ENCODE results near the gene SEMA6A.

SEMA6A gene

DNA sequence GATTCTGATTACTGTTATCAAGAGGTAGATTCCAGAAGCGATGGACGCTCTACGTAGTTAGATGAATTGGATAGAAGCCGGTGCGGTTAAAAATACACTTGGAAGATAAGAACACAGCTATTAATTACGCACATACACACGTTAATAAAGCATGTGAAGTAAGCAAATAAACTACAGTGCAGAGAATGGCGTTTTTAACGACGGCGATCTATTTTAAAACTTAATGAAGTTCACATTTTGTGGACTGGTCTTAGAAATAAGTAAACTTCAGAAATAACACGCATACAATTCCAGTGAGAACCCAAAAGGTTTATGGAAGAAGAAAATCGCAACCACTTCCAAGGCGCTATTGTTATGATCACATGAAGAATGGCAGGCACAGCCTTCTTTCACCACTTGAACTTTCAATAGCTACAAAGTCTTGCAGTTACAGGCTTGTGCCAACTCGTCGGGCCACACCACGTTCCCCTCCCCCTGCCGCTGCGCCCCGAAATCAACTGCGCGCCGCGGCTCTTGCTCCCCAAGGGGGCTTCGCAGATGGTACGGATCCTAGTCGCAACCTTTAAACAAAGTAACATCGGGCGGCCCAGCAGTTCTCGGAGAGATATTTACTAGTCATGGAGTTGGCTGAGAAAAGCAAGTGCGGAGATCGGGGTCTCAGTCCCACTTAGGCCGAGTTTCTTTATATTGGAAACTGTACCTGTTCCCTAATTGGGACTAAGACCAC is 866 bp upstream of the SEMA6A start:
- DNase-seq: no peak

DNA sequence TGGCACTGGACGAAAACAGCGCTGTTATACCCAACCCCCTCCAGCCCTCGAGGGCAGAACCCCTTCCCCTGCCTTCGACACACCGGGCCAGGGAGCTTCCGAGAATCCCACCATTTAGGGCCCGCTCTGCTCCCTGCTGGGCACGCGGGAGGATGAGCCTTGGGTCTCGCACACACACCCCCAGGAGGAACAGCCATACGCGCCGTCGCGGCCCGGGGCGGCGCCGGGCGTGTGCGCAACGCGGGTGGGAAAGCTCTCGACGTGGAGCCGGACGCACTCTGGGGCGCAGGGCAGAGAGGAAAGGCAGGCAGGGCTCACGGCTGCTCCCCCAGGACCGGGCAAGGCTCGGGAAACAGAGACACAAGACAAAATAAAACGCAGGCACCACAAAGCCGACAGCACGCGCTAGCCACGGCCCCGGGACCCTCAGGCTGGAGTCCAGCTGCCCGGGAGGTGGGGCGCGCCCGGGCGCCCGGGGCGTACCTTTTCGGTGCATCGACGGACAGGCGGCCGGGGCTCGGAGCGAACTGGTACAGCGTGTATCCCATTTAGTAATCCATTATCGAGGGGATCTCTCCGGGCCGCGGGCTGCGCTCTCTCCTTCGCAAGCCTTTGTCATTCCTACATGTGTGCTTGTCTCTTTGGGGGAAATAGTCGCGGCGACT is 789 bp downstream of the SEMA6A start:
- DNase-seq: no peak

DNA sequence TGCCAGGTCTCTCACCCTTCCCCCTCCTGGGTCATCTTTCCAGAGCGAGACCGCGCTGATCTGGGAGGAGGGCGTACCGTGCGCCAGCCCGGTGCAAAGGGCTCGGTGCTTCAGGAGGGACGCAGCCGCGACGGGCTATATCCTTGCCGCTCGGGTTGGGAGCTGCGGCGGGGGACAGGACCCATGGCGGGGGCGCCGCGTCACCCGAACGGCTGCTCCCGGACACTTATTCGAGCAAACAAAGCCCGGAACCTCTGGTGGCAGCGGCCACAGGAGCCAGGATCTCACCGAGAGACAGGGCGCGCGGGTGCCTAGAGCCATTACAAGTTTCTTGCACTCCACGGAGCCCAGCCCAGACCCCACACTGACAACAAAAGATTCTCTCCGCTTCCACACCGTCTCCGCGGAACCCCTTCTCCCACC is 1.3 kb downstream of the SEMA6A start:
- DNase-seq: peak; percentile 30

DNA sequence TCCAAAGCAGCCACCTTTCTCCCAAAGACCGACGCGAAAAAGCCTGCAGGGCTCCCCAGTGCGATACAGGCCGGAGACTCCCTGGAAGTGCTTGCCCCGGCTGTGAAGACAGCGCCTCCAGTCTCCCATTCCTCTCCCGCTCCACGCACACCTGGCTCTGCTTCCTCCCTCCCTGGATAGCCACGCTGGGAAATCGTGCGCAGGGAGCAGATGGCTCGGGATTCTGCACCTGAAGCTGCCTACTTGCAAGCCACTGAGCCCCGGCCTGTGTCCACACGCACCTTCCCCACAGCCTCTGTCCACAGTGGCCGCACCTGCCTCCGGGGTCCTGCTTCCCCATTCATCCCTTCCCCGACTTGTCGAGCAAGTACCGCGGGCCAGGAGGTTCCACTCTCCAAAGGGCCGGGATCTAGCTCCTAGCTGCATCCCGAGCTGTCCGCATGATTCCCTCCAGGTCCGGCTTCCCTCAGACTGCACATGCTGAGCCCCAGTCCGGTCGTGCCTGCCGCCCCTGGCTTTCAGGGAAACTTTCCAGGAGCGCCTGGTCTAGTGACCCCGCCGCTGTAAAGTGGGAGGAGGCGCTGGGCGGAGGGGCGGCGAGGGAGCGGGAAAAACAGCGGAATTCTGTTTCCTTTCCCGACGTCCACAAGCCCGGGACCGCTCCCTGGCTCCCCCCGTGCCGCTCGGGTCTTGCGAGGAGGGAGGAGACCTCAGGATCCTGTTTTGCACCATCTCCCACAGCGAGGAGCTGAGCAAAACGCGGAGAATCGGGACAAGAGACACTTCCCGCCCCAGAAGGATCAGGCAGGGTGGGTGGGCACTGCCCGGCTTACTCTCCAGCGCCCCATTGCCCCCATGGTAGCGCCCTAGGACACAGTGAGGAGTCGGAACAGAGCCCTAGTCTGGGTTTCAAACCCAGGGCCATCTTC is 2.0 kb downstream of the SEMA6A start:
- peak; percentile 45 for DNase-seq

DNA sequence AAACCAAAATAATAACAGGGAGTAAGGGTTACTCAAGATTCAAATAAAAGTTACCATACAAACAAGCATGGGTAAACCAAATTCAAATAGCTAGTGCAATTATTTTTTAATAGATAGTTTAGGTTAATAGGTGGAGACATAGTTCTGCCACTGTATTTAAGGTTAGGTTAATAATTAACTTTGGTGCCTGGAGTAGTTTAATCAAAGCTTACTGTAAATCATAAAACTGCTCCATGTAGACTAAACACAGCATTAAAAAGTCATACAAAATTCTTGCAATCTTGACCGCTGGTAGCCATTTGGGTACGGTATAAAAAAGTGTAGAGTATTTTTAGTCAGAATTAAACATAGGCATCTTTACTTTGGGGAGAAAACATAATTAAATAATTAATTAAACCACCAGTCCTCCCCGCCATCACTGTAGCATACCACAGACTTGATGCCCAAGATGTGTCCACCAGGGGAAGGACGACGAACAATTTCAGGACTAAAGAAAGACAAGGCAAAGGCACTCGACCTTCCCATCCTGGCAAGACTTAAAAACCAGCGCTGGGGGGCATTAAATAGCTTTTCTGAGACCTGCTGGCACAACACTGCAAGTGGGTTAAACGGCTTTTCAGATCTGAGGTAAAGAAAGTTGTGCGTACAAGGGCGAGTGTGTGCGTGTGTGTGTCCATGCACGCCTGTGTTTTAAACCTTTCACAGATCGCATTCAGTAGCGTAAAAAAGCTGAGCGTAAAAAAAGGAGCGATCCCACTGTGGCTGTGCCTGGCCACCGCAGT is 2.9 kb downstream of the SEMA6A start:
- peak; percentile 24 for DNase-seq

DNA sequence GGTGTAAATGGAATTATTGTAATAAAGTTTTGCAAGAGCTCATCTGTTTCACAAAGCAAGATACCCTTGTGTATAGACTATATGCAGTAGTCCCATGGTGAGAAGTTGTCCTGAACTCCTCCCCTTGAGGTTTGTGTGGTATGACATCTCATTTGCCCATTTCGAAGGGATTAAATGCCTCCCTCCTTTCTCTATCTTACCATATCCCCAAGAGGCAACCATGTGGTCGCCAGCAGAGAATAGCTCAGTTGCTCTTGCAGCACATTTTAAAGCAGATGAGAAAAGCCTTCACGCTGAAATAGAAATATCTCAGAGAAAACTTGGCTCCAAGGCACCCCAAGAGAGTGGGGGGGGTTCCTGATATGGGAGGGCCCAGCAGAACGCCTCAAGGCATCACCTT is 4.6 kb downstream of the SEMA6A start:
- no peak for DNase-seq

DNA sequence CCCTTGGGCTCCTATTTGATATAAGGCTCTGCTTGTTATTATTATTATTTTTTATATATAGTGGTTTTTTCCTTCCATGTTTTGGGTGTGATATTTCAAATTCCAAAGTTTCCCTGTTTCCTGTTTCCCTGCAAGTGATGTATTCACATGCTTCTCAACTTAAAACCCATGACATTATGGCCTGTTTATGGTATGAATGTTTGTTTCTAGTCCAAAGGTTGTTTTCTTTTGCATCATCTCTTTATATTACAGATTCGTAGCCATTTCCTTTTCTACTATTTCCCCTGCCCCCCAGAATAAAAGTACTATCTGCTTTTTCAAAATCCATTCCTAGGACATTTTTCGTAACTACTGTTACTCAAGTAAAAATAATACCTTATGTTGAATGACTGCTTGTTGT is 7.5 kb downstream of the SEMA6A start:
- no peak for DNase-seq

DNA sequence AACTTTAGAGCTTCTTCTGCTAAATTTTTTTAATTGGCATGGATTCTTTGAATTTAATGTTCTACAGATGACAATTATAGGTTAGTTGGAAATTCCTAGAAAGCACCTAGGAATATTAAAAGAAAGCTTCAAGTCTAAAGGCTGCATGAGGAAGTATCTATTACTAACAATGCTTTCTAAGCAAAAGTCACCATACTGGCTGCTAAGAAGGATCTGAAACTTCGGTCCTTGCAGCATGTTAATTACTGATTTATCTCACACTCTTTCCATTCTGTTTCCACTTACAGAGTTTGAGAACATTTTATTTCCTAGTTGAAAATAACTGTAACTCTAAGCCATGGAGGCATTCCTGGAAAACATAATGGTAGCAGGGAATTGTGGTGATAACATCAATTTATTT is 8.4 kb downstream of the SEMA6A start:
- no peak for DNase-seq

DNA sequence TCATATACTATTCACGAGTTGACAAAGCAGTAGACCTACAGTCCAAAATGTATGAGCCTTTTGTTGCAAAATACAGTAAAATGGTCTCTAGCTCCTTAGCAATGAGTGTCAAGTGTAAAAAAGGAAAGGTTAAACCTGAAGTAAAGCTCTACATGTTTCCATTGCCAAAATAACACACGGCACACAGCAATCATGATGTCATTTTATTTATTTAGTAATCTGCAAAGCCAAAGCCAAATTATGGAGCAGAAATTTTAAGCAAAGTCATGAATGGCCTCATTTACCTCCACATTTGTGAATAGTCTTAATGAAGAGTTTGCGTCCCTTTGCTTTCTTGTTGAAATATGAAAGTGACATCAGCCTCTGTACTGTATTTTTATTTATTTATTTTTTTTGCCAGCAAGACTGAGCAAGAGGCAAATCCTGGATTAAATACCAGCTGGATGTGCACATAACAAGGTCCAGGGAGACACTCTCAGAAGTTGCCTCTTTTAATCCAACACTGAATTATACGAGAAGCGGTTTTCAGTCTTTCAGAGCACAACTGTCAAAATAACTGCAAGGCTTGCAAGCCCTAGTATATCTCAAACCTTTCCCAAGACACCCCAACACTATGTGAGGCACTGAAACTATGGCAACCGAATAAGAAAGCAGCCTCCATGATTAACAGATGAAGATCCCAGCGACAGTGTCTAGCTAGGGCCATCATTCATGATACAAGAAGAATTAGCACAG is 9.7 kb downstream of the SEMA6A start:
- no peak for DNase-seq

DNA sequence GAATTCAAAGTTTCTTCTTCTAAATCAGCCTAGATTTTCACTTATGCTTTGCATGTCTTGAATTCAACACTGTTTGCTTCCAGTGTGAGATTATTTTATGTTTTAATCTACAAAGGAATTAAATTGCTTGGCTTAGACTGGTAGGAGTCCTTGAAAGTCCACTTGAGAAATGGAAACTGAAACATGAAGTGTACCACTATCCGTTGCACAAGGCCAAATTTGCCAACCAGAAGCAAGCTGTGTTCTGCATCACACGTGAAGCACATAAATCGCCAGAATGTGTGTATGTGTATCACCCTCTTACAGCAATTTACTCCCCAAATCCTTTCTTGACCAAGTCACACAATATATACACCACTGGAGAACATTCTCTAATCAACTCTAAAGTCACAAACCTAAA is 10.3 kb downstream of the SEMA6A start:
- DNase-seq: no peak

DNA sequence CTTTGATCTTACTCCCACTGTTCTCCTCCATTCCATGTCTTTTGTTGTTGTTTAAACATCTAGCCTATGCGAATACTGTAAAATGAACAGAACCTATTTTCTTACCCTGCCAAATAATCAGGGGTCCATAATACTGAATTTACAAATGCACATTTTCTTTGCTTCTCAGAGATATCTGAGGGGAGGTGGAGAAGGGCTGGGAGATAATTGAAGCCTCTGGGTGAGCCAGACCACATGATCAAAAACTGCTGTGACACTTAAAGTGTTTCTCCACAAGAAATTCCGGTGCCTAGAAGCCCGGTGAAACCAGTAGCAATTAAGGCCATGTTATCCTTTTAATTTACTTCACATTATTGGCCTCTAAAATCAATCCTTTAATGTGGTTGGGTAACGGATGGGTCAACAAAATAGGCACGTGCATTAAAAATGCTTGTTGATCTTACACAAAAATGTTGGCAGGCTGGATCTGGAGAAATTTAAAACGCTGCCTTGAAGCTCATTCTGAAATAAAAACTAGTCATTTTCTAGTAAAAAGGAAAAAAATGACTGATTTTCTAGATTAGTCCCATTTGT is 10.8 kb downstream of the SEMA6A start:
- DNase-seq: no peak

DNA sequence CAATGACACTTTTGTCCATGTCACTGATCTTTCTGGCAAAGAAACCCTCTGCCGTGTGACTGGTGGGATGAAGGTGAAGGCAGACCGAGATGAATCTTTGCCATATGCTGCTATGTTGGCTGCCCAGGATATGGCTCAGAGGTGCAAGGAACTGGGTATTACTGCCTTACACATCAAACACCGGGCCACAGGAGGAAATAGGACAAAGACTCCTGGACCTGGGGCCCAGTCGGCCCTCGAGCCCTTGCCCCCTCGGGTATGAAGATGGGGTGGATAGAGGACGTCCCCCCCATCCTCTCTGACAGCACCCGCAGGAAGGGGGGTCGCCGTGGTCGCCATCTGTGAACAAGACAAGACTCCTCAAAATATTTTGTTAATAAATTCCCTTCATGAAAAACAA is 12.0 kb downstream of the SEMA6A start:
- DNase-seq: no peak

DNA sequence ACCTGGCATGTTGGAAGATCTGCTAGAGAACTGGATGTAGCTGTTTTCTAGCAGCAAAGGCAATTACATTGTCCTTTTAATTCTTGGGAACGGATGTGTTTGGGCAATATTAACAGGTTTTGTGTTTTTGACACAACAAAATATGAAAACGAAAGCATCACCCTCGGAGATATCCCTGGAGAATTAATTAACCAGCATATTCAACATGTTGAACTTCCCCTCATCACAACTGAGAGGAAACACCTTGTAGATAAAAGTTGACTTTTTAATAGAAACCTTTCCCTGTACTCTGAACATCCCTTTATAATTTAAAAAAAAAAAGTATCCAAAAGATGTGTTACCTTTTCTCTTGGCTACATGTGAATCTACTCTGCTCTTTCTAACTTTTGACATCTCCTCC is 13.0 kb downstream of the SEMA6A start:
- DNase-seq: no peak

DNA sequence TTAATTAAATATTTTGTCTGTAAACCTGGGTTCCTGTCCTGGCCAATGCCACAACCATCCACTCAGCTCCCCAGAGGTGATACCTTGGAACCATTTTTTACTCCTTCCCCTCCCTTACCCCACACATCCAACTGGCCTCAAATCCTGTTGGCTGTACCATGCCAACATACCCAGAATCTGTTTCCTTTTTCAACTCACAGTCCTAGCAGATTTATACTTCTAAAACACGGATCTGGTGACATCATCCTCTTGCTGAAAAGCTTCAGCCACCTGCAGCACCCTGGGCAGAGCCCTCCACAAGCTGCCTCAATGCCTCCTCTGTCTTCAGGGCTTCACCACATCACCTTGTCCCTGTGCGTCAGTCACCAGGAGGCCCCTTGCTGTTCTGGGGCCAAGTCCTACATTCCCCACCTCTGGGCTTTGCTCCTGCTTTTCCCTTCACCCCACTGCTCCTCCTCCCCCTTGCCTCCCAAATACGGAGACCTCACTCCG is 14.9 kb downstream of the SEMA6A start:
- DNase-seq: no peak

DNA sequence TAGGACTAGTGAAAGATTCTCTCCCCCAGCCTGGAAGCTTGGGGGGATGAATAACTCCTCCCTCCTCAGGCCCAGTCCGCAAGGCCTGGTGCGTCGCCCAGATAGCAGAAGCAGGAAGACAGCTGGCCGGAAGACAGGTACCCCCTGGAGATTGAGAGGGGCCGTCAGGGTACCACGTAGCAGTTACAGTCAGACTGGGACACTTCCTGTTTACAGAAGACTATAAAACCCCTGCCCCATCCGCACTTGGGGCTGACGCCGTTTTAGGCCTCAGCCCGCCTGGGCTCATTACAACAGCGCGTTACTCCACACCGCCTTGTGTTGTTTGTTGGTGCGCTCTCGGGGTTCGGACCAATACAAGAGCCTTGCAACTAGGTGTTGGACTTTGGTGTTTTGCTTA is 15.4 kb downstream of the SEMA6A start:
- no peak for DNase-seq

DNA sequence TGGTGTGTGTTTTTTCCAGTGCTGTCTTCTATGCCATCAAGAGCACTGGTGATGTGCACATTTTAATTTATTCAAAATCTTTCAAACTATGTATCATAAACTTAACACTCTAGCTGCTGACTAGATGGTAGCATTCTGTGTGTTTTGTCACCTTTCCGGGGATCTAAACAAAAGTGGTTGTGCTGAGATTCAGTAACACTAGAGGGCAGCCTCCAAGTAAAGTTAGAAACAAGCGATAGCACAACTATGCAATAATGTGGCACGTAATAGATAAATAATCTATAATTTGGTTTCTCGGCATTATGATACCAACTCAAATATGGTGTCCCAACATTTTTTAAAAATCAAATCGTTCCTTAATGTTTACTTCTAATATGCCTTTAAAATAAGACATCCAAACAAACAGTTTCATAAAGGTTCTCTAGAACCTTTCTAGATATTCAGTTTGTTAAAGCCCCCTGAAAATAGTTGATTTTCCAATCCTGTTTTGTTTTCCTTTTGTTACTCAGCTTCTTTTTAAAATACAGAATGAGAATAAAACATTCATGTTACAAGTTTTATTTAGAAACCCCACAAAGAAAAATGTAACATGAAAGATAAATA is 16.9 kb downstream of the SEMA6A start:
- no peak for DNase-seq

DNA sequence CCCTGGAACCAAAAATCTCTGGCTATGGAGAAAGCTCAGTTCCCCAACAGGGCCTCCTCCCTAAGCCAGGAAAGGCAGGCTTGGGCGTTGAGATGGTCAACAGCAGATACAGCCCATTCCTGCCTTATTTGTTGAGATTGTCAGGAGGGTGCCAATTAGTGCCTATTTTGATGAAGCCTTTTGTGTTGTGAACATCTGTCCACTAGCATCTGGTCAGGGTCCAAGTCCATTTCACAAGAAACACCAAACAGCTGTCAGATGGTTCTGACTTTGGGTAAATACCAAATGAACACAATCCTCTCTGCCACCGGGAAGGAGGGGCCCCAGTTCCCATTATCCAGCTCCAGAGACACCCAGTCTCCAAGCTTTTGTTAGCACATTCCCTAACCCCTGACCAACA is 19.9 kb downstream of the SEMA6A start:
- no peak for DNase-seq

DNA sequence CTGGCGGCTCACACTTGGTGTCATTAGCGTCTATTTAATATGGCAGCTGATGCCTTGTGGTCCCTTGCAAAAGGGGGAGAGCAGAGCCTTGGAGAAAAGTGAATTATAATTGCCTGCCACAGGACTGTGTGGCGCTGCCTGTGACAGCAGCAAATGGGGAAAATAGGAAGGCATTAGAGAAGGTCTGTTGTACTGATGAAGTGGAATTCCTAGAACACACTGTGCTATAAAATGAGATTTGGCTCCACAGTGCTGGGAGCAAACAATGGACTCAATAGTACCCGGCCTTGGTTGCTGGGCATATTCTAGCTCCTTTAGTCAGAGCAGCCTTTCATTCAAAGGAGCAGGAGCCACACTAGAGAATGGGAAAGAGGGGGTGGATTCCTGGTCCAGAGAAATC is 21.3 kb downstream of the SEMA6A start:
- DNase-seq: peak; percentile 31

DNA sequence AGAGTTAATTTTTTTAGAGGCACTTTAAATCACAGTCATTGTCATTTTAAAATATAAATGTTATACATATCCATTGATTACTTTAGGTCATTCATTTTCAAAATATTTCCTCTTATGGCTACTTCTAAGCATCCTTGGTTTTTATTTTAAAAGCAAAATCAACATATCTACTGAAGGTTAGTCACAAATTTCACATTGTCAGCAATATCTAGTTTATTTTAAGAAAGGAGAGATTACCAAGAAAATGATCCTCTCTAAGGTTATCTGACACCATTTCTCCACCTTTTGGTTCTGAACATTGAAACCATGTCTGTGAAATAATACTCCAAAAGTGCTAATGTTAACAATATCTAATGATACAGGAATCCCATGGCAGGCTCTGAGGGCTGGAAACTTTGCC is 24.5 kb downstream of the SEMA6A start:
- DNase-seq: no peak

DNA sequence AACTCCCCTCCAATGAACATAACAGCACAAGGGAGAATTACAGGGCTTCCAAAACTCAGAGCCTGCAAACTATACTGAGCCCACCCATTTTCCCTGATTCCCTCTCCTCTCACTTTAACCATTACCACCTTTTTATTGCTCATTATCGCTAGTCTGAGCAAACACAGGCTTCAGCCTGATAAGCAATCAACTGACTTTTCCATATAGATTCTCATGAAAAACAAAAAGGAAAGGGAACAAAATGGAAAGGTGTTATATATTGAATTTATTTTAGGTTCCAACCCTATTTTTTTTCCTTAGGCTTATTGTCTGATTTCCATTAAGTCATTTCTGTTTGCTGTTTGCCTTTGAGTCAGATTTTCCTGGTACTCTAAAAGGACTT is 27.9 kb downstream of the SEMA6A start:
- DNase-seq: no peak

DNA sequence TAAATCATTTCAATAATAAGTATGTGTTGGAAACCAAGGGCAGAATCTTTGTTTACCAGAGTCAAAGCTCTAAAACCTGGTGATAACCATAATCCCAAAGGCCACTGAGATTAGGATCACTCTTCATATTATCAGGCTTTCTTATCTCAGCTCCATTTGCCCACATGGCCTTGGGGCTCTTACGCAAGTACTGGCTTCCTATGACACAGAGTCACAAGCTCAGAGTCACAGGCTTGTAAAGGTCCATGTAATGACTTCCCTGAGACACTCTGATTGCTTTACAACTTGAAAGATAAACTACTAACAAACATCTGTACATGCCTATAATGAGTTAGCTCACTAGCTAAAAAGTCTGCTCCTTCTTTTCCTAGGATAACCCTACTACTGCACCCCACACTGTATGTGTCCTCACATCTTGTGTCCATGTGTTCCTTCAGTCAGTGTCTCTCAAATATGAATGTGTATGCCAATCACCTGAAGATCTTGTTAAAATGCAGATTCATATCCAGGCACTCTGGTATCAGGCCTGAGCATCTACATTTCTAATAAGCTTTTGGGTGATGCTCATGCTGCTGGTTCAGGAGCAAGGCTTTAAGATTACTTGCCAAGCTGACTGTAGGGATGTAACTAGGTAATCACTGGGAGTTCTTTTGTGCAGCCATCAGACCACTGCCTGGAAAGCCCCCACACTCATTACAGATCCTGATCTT is 28.4 kb downstream of the SEMA6A start:
- DNase-seq: no peak

Data from NCI-H1105 (cell line).